Stimulated activated CD8-positive, alpha-beta memory T cell treated with anti-CD3 and anti-CD28 coated beads, Interleukin-7, amount 100 ng/mL, for 4 hours (primary cell): ENCODE results near the gene SLC35G6.
A peak's percentile ranks its signal among the peaks of the same experiment; 100 is the strongest.
"Not testable (repeated sequence)": the region's sequence is repeated elsewhere in the genome, so short reads cannot be mapped to it uniquely, and the experiment has no call there.

Experiments
- DNase-seq, 2 donors: peaks; one replicate each; pipeline ENCODE4 v3.0.0-alpha.2; 2020; ENCODE audit warnings: low read depth in 2 of 2

Gene SLC35G6

GRCh38 chr17:7481275-7481674 lies at the start of gene SLC35G6:
TSS of gene SLC35G6 (plus strand) at chr17:7481446. CDS start at chr17:7481517, 71 bp downstream.
- DNase-seq = not testable (repeated sequence)

GRCh38 chr17:7432296-7432695 lies 49.0 kb upstream of the SLC35G6 start:
- no peak for DNase-seq

- DNase-seq = peak; percentile 19 to 42
Measured at GRCh38 chr17:7435676-7436555, 45.3 kb upstream of the SLC35G6 start.

- DNase-seq = peak; percentile 43 to 77
Measured at GRCh38 chr17:7436556-7437368, 44.5 kb upstream of the SLC35G6 start.

DNA sequence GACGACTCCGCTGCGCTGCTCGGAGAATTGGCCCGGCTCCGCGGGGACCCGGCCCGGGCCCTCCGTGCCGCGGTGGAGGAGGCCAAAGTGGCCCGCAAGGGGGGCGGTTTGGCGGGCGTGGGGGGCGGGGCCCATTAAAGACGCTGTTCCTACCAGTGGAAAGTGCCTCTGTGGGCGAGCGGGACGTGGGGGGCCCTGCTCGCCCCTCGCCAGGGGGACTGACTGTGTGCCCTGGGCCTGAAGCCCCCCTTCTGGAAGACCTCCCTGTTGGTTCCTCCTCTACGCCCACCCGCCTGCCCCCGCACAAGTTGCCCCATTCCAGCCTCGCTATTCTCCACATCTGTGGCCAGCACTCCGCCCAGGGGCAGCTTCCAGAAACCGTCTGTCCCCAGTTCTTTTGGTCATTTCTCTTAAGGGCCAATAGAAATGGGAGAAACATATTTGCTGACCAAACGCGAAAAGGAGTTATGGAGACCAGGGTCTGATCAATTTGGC lies 43.8 kb upstream of the SLC35G6 start:
- DNase-seq = no peak

GRCh38 chr17:7437950-7438614 lies 43.2 kb upstream of the SLC35G6 start:
- peak in 1 of 2 donors; percentile 52 for DNase-seq

DNA sequence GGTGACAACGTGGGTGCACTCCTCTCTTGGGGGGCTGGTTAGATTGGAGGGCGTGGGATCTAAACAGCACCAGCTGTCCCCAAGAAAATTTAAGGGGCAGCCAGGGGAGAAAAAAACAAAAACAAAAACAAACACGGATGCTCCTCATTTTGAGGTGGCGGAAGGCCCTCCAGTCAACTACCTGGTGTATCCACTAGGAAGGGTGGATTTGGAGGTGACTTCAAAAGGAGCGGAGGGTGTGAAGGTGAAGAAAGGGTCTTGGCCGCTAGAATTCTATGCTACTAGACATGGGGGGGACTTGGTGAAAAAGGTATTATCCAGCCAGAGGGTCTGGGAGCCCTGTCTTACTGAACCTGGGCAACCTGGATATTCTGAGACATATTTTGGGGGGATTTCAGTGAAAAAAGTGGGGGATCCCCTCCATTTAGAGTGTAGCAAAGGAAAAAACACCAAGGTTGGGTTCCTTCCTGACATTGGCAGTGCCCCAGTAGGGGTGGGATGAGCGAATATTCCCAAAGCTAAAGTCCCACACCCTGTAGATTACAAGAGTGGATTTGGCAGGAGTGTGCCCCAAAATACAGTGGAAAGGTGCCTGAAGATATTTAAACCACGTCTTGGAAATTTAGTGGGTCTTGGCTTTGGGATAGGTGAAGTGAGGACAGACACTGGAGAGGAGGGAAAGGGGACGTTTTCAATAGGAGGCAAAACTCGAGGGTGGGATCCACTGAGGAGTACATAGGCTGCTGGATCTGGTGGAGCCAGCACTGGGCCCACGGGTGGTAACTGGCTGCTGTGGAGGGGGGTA lies 42.4 kb upstream of the SLC35G6 start:
- no peak for DNase-seq

GRCh38 chr17:7439462-7440112 lies 41.7 kb upstream of the SLC35G6 start, which contains the start of gene FGF11:
TSS of gene FGF11 (plus strand) at chr17:7439512. CDS start at chr17:7439621, 109 bp downstream.
- no peak for DNase-seq

DNA sequence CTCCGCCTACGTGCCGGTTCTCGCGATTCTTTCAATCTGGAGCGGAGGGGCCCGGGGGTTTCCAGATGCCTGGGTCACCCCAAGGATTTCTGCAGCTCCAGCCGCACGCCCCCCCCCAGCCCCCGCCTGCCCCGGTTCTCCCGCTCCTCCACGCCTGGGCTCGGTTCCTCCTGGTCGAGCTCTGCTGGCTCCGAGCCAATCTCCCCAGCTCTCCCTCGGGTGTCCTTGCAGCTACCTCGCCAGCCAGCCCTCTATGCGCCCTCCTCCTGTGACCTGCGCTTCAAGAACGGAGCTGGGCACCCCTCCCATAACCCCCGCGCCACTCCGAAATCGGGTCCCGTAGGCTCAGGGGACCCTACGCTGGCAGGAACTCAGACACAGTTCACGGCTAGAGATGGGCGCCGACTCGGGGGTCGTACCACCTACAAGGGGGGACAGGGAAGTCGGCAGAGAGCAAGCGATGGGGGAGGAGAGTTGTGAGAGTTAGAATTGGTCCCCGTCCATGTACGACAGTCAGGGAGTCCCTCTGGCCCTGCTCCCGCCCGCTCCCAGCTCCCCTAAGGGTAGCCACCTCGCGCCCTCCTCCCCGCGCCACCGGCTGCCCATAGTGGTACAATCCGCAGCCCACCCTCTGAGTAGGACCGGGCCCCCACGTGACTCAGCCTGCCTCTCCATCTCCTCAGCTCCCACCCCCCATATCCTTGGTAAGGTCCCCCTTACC lies 41.0 kb upstream of the SLC35G6 start:
- no peak for DNase-seq

DNA sequence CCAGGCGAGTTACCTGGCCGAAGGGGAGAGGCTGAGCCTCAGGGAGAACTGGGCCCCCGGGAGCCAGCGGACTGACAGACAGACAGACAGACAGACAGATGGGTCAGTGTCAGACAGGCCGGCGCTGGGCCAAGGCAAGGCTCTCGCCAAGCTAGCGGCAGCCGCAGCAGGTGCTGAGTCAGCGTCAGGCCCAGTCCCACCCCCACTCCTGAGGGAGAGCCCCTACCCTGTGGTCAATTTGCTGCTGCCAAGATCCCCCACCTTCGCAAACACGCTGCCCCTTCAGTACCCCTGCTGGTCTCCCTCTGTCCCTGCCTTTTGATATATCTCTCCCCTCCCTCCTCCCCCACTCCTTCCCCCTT lies 40.4 kb upstream of the SLC35G6 start:
- no peak for DNase-seq

DNA sequence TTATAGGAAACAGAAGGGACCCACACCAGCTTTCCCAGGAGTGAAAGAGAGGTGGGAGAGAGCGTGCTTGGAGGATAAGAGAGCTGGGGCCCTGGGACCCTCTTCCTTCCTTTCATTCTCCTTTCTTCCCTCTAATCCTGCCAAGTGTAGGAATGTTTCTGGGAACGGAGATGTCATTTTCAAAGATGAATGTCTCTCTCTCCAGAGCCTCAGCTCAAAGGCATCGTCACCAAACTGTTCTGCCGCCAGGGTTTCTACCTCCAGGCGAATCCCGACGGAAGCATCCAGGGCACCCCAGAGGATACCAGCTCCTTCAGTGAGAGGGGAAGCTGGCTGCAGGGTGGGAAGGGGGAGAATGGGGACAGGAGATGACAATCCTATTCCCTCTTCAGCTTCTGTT lies 40.0 kb upstream of the SLC35G6 start:
- DNase-seq = no peak

GRCh38 chr17:7442142-7442541 lies 39.1 kb upstream of the SLC35G6 start:
- no peak for DNase-seq

GRCh38 chr17:7443499-7444485 lies 37.5 kb upstream of the SLC35G6 start:
- no peak for DNase-seq

GRCh38 chr17:7444682-7445618 lies 36.3 kb upstream of the SLC35G6 start, which contains the start of gene CHRNB1:
TSS of gene CHRNB1 (plus strand) at chr17:7445061. CDS start at chr17:7445128, 67 bp downstream.
- no peak for DNase-seq

DNA sequence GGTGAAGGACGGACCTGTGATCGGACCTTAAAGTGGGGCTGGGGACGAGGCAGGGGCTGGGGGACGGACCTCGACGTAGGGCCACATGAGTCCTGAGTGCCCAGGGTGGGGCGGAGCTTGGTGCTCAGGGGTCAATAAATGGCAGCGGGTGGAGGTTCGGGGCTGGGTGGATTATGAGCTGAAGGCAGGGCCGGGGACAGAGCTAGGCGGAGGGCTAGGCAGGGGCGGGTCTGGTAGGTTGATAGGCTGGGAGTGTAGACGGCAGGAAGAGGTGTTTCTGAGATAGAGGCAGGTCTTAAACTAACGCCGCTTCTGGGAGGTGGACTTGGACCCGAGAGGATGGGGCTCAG lies 35.7 kb upstream of the SLC35G6 start:
- no peak for DNase-seq

GRCh38 chr17:7448461-7448860 lies 32.8 kb upstream of the SLC35G6 start:
- DNase-seq = no peak

GRCh38 chr17:7459961-7460545 lies 21.2 kb upstream of the SLC35G6 start:
- DNase-seq = no peak
